GM18519 (cell line): ENCODE results near the gene DENND1B.

Experiments used
- ATAC-seq: cut with Tn5 transposase; IDR thresholded peaks from one replicate; pipeline ENCODE4 v1.9.1; 2021; ENCODE audit warnings: mild to moderate bottlenecking, moderate library complexity; ENCODE audit not compliant: unreplicated experiment, low FRiP score

The DENND1B gene

GRCh38 chr1:197649188-197649587 lies 126.1 kb downstream of the DENND1B start:
- ATAC-seq: no peak

- ATAC-seq: no peak
Measured at GRCh38 chr1:197638316-197638715, 137.0 kb downstream of the DENND1B start.

- ATAC-seq: no peak
Measured at GRCh38 chr1:197637406-197637805, 137.9 kb downstream of the DENND1B start.

- ATAC-seq: no peak
Measured at GRCh38 chr1:197633447-197634078, 141.7 kb downstream of the DENND1B start.

- no peak for ATAC-seq
Measured at GRCh38 chr1:197632651-197633050, 142.6 kb downstream of the DENND1B start.

- no peak for ATAC-seq
Measured at GRCh38 chr1:197632005-197632404, 143.3 kb downstream of the DENND1B start.

GRCh38 chr1:197622371-197622770 lies 152.9 kb downstream of the DENND1B start:
- no peak for ATAC-seq

- ATAC-seq: no peak
Measured at GRCh38 chr1:197621761-197622160, 153.5 kb downstream of the DENND1B start.

GRCh38 chr1:197620714-197621163 lies 154.5 kb downstream of the DENND1B start:
- no peak for ATAC-seq

- ATAC-seq: no peak
Measured at GRCh38 chr1:197619008-197619640, 156.2 kb downstream of the DENND1B start.

- no peak for ATAC-seq
Measured at GRCh38 chr1:197618061-197618460, 157.2 kb downstream of the DENND1B start.

- no peak for ATAC-seq
Measured at GRCh38 chr1:197615693-197616011, 159.6 kb downstream of the DENND1B start.

- peak; percentile 67 for ATAC-seq
Measured at GRCh38 chr1:197614916-197615692, 160.2 kb downstream of the DENND1B start.

GRCh38 chr1:197606168-197606845 lies 169.0 kb downstream of the DENND1B start:
- no peak for ATAC-seq

GRCh38 chr1:197604302-197604701 lies 171.0 kb downstream of the DENND1B start:
- ATAC-seq: no peak

- ATAC-seq: no peak
Measured at GRCh38 chr1:197600751-197601150, 174.5 kb downstream of the DENND1B start.

- ATAC-seq: no peak
Measured at GRCh38 chr1:197599789-197600188, 175.5 kb downstream of the DENND1B start.

GRCh38 chr1:197598935-197599334 lies 176.3 kb downstream of the DENND1B start:
- no peak for ATAC-seq

GRCh38 chr1:197595304-197595904 lies 179.9 kb downstream of the DENND1B start:
- ATAC-seq: no peak

GRCh38 chr1:197590687-197591086 lies 184.6 kb downstream of the DENND1B start:
- ATAC-seq: no peak

GRCh38 chr1:197585809-197586208 lies 189.5 kb downstream of the DENND1B start:
- no peak for ATAC-seq
